OCI-LY7 (cell line): ENCODE data around the gene PIBF1. TPM values are rescaled to one million over a fixed set of nuclear protein-coding genes. Genes with fewer than 3 reads are reported as not detected.

Experiments
- BruUV-seq: library from RNA; stranded (reverse); fragments of 400-500 nt; replicated peaks from 2 replicates; lab custom pipeline; 2021; lab: Mats Ljungman, UMichigan
- CTCF ChIA-PET: fragments of 300-600 bp; sonication (Branson Sonifier 250); formaldehyde crosslinking; loops from one replicate; lab custom pipeline; 2022; ENCODE audit warnings: antibody characterized with exemption; ENCODE audit not compliant: unreplicated experiment; lab: Charles Lee
- POLR2A ChIA-PET: fragments of 300-600 bp; sonication (Branson Sonifier 250); formaldehyde crosslinking; loops from one replicate; lab custom pipeline; 2022; ENCODE audit warnings: antibody characterized with exemption; lab: Charles Lee
- DNase-seq: peaks from one replicate; pipeline ENCODE4 v3.0.0-alpha.2; 2015; ENCODE audit warnings: low spot score
- H2AFZ ChIP-seq: fragments of 200-600 bp; sonication (generic), shearing (Covaris generic); 2 replicates; pipeline ENCODE4 v1.6.1; 2014; ENCODE audit warnings: mild to moderate bottlenecking, antibody characterized with exemption, low read length, moderate library complexity
- H3K27ac ChIP-seq: fragments of 200-600 bp; sonication (generic); 2 replicates; pipeline ENCODE4 v1.5.1; 2014; ENCODE audit warnings: mixed run types, low read depth, mild to moderate bottlenecking, moderate library complexity, low read length, inconsistent platforms; ENCODE audit not compliant: poor library complexity, severe bottlenecking
- H3K36me3 ChIP-seq: fragments of 200-600 bp; sonication (generic); 2 replicates; pipeline ENCODE4 v1.6.1; 2014; ENCODE audit warnings: mild to moderate bottlenecking, antibody characterized with exemption, low read length, moderate library complexity, mixed read lengths; ENCODE audit not compliant: insufficient read depth
- H3K4me1 ChIP-seq: fragments of 200-600 bp; sonication (generic); 2 replicates; pipeline ENCODE4 v1.5.1; 2014; ENCODE audit warnings: mild to moderate bottlenecking, low read length; ENCODE audit not compliant: insufficient read depth, poor library complexity, severe bottlenecking
- H3K4me2 ChIP-seq: fragments of 200-600 bp; sonication (generic); 2 replicates; pipeline ENCODE4 v1.6.1; 2014; ENCODE audit warnings: mild to moderate bottlenecking, low read length
- H3K4me3 ChIP-seq: fragments of 200-600 bp; sonication (generic); 2 replicates; pipeline ENCODE4 v1.5.1; 2014; ENCODE audit warnings: mild to moderate bottlenecking, low read depth, low read length; ENCODE audit not compliant: poor library complexity, severe bottlenecking
- H3K79me2 ChIP-seq: fragments of 200-600 bp; sonication (generic); 2 replicates; pipeline ENCODE4 v1.6.1; 2016; ENCODE audit warnings: low read depth, mild to moderate bottlenecking, low read length, moderate library complexity, mixed read lengths; ENCODE audit not compliant: insufficient read depth
- H3K9me2 ChIP-seq: fragments of 200-600 bp; sonication (generic); 2 replicates; pipeline ENCODE4 v1.6.1; 2016; ENCODE audit warnings: mild to moderate bottlenecking, low read length, mixed read lengths; ENCODE audit not compliant: insufficient read depth
- H3K9me3 ChIP-seq: fragments of 200-600 bp; sonication (generic); 2 replicates; pipeline ENCODE4 v1.6.1; 2014; ENCODE audit warnings: mild to moderate bottlenecking, mixed run types, low read length, mixed read lengths
- H4K20me1 ChIP-seq: fragments of 200-600 bp; sonication (generic); 2 replicates; pipeline ENCODE4 v1.6.1; 2014; ENCODE audit warnings: mild to moderate bottlenecking, antibody characterized with exemption, low read length, moderate library complexity, mixed read lengths; ENCODE audit not compliant: insufficient read depth
- CTCF ChIP-seq: fragments of 200-600 bp; sonication (generic); conservative IDR thresholded peaks from 2 replicates; pipeline ENCODE4 v1.5.1; 2014; ENCODE audit warnings: mild to moderate bottlenecking, antibody characterized with exemption, low read length, moderate library complexity, mixed read lengths
- EZH2phosphoT487 ChIP-seq: fragments of 200-600 bp; sonication (generic); IDR thresholded peaks from 2 replicates; pipeline ENCODE4 v1.6.1; 2018; ENCODE audit warnings: low read depth, borderline replicate concordance, mild to moderate bottlenecking, mixed run types, antibody characterized with exemption, low read length, moderate library complexity, mixed read lengths
- intact Hi-C: fragments of 100-400 bp; cut with micrococcal nuclease; formaldehyde crosslinking; loops from one replicate; pipeline ENCODE4 v1.10.0; 2022; ENCODE audit not compliant: unreplicated experiment
- total RNA-seq, 2 experiments: library from RNA; depleted of rRNA in 1 of 2; stranded (reverse); fragments of >200 nt in 1 of 2; shearing (Covaris generic) in 1 of 2; gene quantifications; 2 replicates each; pipeline ENCODE4 v1.2.3, GENCODE V29; 2014 to 2022

Gene PIBF1
- total RNA-seq, 2 experiments from 2014 or later: 23.2 to 33.7 TPM

- Histone ChIP-seq H3K9me3 (no peaks in the 10 kb centered on the region), H4K20me1 (no peaks in the 10 kb centered on the region), H3K36me3 (peaks cover 97% of the 10 kb centered on the region), H3K4me1 (no peaks in the 10 kb centered on the region), H3K9me2 (no peaks in the 10 kb centered on the region), H3K4me3 (no peak overlapping the region), H3K79me2 (peaks cover 59% of the 10 kb centered on the region; the same call in 1 of the 2 replicates), H2AFZ (no peak overlapping the region), H3K4me2 (no peak overlapping the region), H3K27ac (no peak overlapping the region)
- BruUV-seq: no TSS peak
- TF ChIP-seq EZH2phosphoT487: no peak
- TF ChIP-seq CTCF: no peak
- ChIA-PET POLR2A (interaction anchor here (3.6 kb wide), 1 partner anchor 11 kb away, joined by 18 read pairs; no protein-coding TSS in a partner anchor), CTCF (no interaction called here)
- no peak for DNase-seq
- intact Hi-C loops: no loop called here
These were observed 41.9 kb upstream of the PIBF1 start for GRCh38 chr13:72740015-72740414.

- peaks cover 100% of the 10 kb centered on the region for H3K36me3 ChIP-seq
- H3K4me3 ChIP-seq: no peak overlapping the region
- no peak overlapping the region for H3K4me2 ChIP-seq
- CTCF ChIA-PET: no interaction called here
- no peak overlapping the region for H3K27ac ChIP-seq
- BruUV-seq: no TSS peak
- no peaks in the 10 kb centered on the region for H3K9me3 ChIP-seq
- H4K20me1 ChIP-seq: peaks cover 5% of the 10 kb centered on the region
- DNase-seq: no peak
- intact Hi-C loops: no loop called here
- no peak overlapping the region for H2AFZ ChIP-seq
- peaks cover 47% of the 10 kb centered on the region; the same call in 1 of the 2 replicates for H3K79me2 ChIP-seq
- H3K4me1 ChIP-seq: no peaks in the 10 kb centered on the region
- no peak for TF ChIP-seq CTCF
- no peak for TF ChIP-seq EZH2phosphoT487
- H3K9me2 ChIP-seq: no peaks in the 10 kb centered on the region
- POLR2A ChIA-PET: no interaction called here
These were observed 36.7 kb upstream of the PIBF1 start for GRCh38 chr13:72745260-72745659.

- H3K27ac ChIP-seq: no peak overlapping the region
- no peak overlapping the region for H3K4me2 ChIP-seq
- H2AFZ ChIP-seq: no peak overlapping the region
- H3K9me2 ChIP-seq: no peaks in the 10 kb centered on the region
- BruUV-seq: no TSS peak
- intact Hi-C loops: no loop called here
- DNase-seq: no peak
- H3K9me3 ChIP-seq: no peaks in the 10 kb centered on the region
- no peaks in the 10 kb centered on the region for H3K4me1 ChIP-seq
- ChIA-PET CTCF (no interaction called here), POLR2A (interaction anchor here (0.6 to 2.6 kb wide), 6 partner anchors 13 to 51 kb away, joined by 3 to 11 read pairs (median 4); no protein-coding TSS in a partner anchor)
- peaks cover 18% of the 10 kb centered on the region for H4K20me1 ChIP-seq
- peaks cover 50% of the 10 kb centered on the region; the same call in 1 of the 2 replicates for H3K79me2 ChIP-seq
- H3K4me3 ChIP-seq: no peak overlapping the region
- no peak for TF ChIP-seq CTCF
- no peak for TF ChIP-seq EZH2phosphoT487
- H3K36me3 ChIP-seq: peaks cover 99% of the 10 kb centered on the region
These were observed 30.7 kb upstream of the PIBF1 start for GRCh38 chr13:72751220-72751619.
